A549 treated with GW870086 at 1 μM for 4 hours (cell line): ENCODE measurements around the gene MALSU1. TPM values are rescaled to one million over a fixed set of nuclear protein-coding genes. Genes with fewer than 3 reads are reported as not detected.

Experiments used
- total RNA-seq: library from RNA; stranded (reverse); fragments of 200-300 nt; extraction: Qiagen RNA extraction; gene quantifications from 5 replicates; pipeline ENCODE4 v1.2.3, GENCODE V29; 2022; ENCODE audit warnings: low read depth

The MALSU1 gene
- total RNA-seq, result 74.8 to 98.5 TPM (median 95.0 TPM) in 5 replicates

GRCh38 chr7:23298885-23299769, at the start of gene MALSU1:
TSS of gene MALSU1 (plus strand) at chr7:23299339. CDS start at chr7:23299353, 14 bp downstream.

Other genes with a start within 250 kb of the MALSU1 start
- 20.4 to 27.3 TPM (median 24.2 TPM) in 5 replicates for gene KLHL7, start 193.6 kb upstream of the MALSU1 start, total RNA-seq
- gene NUP42, start 117.3 kb upstream of the MALSU1 start, total RNA-seq, result 25.7 to 29.8 TPM (median 27.7 TPM) in 5 replicates
- gene GPNMB, start 52.6 kb upstream of the MALSU1 start, total RNA-seq, result 2.5 to 4.7 TPM (median 3.4 TPM) in 5 replicates
- 22.2 to 31.3 TPM (median 28.9 TPM) in 5 replicates for gene IGF2BP3, start 171.2 kb downstream of the MALSU1 start, total RNA-seq
- gene TRA2A, start 232.6 kb downstream of the MALSU1 start, total RNA-seq, result 66.4 to 78.6 TPM (median 74.4 TPM) in 5 replicates